GM08714 (cell line): ENCODE data around the gene CACNA2D3.

Source experiments
- H3K4me3 ChIP-seq: fragments of 200-500 bp; sonication (Bioruptor generic); 2 replicates; pipeline ENCODE4 v1.5.1; 2014; ENCODE audit warnings: mild to moderate bottlenecking, low read length, inconsistent platforms
- ZNF274 ChIP-seq: IDR thresholded peaks from 2 replicates; pipeline ENCODE4 v1.6.1; 2012; ENCODE audit warnings: mild to moderate bottlenecking, low read depth, low read length

The CACNA2D3 gene

GRCh38 chr3:54712539-54712938, 590.2 kb downstream of the CACNA2D3 start:
- H3K4me3 ChIP-seq, result no peak overlapping the region
- no peak for TF ChIP-seq ZNF274

GRCh38 chr3:54713031-54713430, 590.7 kb downstream of the CACNA2D3 start:
- H3K4me3 ChIP-seq, result no peak overlapping the region
- no peak for TF ChIP-seq ZNF274

GRCh38 chr3:54713455-54713854, 591.1 kb downstream of the CACNA2D3 start:
- H3K4me3 ChIP-seq, result no peak overlapping the region
- no peak for TF ChIP-seq ZNF274

GRCh38 chr3:54714035-54714434, 591.7 kb downstream of the CACNA2D3 start:
- H3K4me3 ChIP-seq, result no peak overlapping the region
- no peak for TF ChIP-seq ZNF274

- no peak overlapping the region for H3K4me3 ChIP-seq
- no peak for TF ChIP-seq ZNF274
These were observed 595.2 kb downstream of the CACNA2D3 start for GRCh38 chr3:54717506-54717905.

- TF ChIP-seq ZNF274, result no peak
- no peak overlapping the region for H3K4me3 ChIP-seq
These were observed 597.6 kb downstream of the CACNA2D3 start for GRCh38 chr3:54719914-54720313.

GRCh38 chr3:54720604-54721003, 598.3 kb downstream of the CACNA2D3 start:
- no peak overlapping the region for H3K4me3 ChIP-seq
- TF ChIP-seq ZNF274, result no peak

- H3K4me3 ChIP-seq, result no peak overlapping the region
- TF ChIP-seq ZNF274, result no peak
These were observed 609.5 kb downstream of the CACNA2D3 start for GRCh38 chr3:54731732-54732445.

- no peak for TF ChIP-seq ZNF274
- no peak overlapping the region for H3K4me3 ChIP-seq
These were observed 611.0 kb downstream of the CACNA2D3 start for GRCh38 chr3:54733106-54734006.

- no peak overlapping the region for H3K4me3 ChIP-seq
- no peak for TF ChIP-seq ZNF274
These were observed 614.1 kb downstream of the CACNA2D3 start for GRCh38 chr3:54736459-54736858.

GRCh38 chr3:54743755-54744154, 621.4 kb downstream of the CACNA2D3 start:
- no peak overlapping the region for H3K4me3 ChIP-seq
- no peak for TF ChIP-seq ZNF274

- no peak for TF ChIP-seq ZNF274
- no peak overlapping the region for H3K4me3 ChIP-seq
These were observed 621.9 kb downstream of the CACNA2D3 start for GRCh38 chr3:54744291-54744690.

GRCh38 chr3:54745843-54746242, 623.5 kb downstream of the CACNA2D3 start:
- TF ChIP-seq ZNF274, result no peak
- no peak overlapping the region for H3K4me3 ChIP-seq

- TF ChIP-seq ZNF274, result no peak
- H3K4me3 ChIP-seq, result no peak overlapping the region
These were observed 624.4 kb downstream of the CACNA2D3 start for GRCh38 chr3:54746722-54747121.

GRCh38 chr3:54755756-54756155, 633.4 kb downstream of the CACNA2D3 start:
- TF ChIP-seq ZNF274, result no peak

GRCh38 chr3:54756330-54756731, 634.0 kb downstream of the CACNA2D3 start:
- H3K4me3 ChIP-seq, result no peak overlapping the region
- no peak for TF ChIP-seq ZNF274

More at GRCh38 chr3:54755756-54756155, 633.4 kb downstream of the CACNA2D3 start:
- no peak overlapping the region for H3K4me3 ChIP-seq
